ENCODE results near the gene RARB.

- TF ChIP-seq ZC3H10 (CRISPR knock-in tag; IDR thresholded peaks at IDR 0.05) (no peak), TOX (CRISPR knock-in tag; IDR thresholded peaks at IDR 0.05; ENCODE audit: borderline replicate concordance) (no peak), ESRRG (CRISPR knock-in tag; IDR thresholded peaks at IDR 0.05) (no peak)
Observed at GRCh38 chr3:25473246-25473645, 45.2 kb downstream of the RARB start.

Data from SK-N-SH treated with all-trans-retinoic acid at 6 μM for 48 hours (cell line).